IMR-90 (cell line): Measurements from ENCODE around the gene ENPP3.

Experiments used
- BHLHE40 ChIP-seq: fragments of 150-350 bp; IDR thresholded peaks from 2 replicates; pipeline ENCODE4 v1.6.1; 2016; ENCODE audit warnings: mild to moderate bottlenecking, low read depth, low read length
- CHD1 ChIP-seq: IDR thresholded peaks from 2 replicates; pipeline ENCODE4 v1.6.1; 2012; ENCODE audit warnings: low read depth, low read length, improper control_type of control experiment
- CTCF ChIP-seq: conservative IDR thresholded peaks from 2 replicates; pipeline ENCODE4 v1.5.1; 2012; ENCODE audit warnings: mild to moderate bottlenecking, low read depth, low read length, improper control_type of control experiment
- ELK1 ChIP-seq: fragments of 150-350 bp; IDR thresholded peaks from 2 replicates; pipeline ENCODE4 v1.6.1; 2016; ENCODE audit warnings: low read depth, mild to moderate bottlenecking, low read length, moderate library complexity, borderline replicate concordance
- FOS ChIP-seq: fragments of 150-350 bp; IDR thresholded peaks from 2 replicates; pipeline ENCODE4 v1.6.1; 2016; ENCODE audit warnings: low read depth, low read length
- MAFK ChIP-seq: IDR thresholded peaks from 2 replicates; pipeline ENCODE4 v1.6.1; 2012; ENCODE audit warnings: low read depth, low read length, improper control_type of control experiment
- NFE2L2 ChIP-seq: fragments of 150-350 bp; IDR thresholded peaks from 2 replicates; pipeline ENCODE4 v1.6.1; 2016; ENCODE audit warnings: low read depth, mild to moderate bottlenecking, low read length
- POLR2A ChIP-seq: IDR thresholded peaks from 2 replicates; pipeline ENCODE4 v1.6.1; 2012; ENCODE audit warnings: mild to moderate bottlenecking, low read depth, low read length
- RAD21 ChIP-seq: IDR thresholded peaks from 2 replicates; pipeline ENCODE4 v1.6.1; 2012; ENCODE audit warnings: low read length, improper control_type of control experiment
- RFX5 ChIP-seq: IDR thresholded peaks from 2 replicates; pipeline ENCODE4 v1.8.0; 2012; ENCODE audit warnings: low read depth, mild to moderate bottlenecking, low read length, moderate library complexity
- USF2 ChIP-seq: fragments of 150-350 bp; IDR thresholded peaks from 2 replicates; pipeline ENCODE4 v1.6.1; 2017; ENCODE audit warnings: mild to moderate bottlenecking, antibody characterized with exemption, low read length, low read depth

GRCh38 chr6:131779304-131779703 is 142.2 kb downstream of the ENPP3 start:
- TF ChIP-seq CTCF: no peak
- no peak for TF ChIP-seq BHLHE40
- TF ChIP-seq CHD1: no peak
- TF ChIP-seq USF2: no peak
- TF ChIP-seq RFX5: no peak
- TF ChIP-seq MAFK: no peak
- TF ChIP-seq POLR2A: no peak
- TF ChIP-seq NFE2L2: no peak
- no peak for TF ChIP-seq RAD21
- TF ChIP-seq ELK1: no peak
- TF ChIP-seq FOS: no peak
